KMS-11 (cell line): ENCODE data around the gene NBAS.

ENCODE experiments used
- H2AFZ ChIP-seq: fragments of 200-600 bp; sonication (generic); 2 replicates; pipeline ENCODE4 v1.6.1; 2016; ENCODE audit warnings: antibody characterized with exemption, mixed run types, low read depth
- H3K27ac ChIP-seq: fragments of 200-600 bp; sonication (generic); 2 replicates; pipeline ENCODE4 v1.6.1; 2016; ENCODE audit warnings: mild to moderate bottlenecking, mixed run types
- H3K27me3 ChIP-seq: fragments of 200-600 bp; sonication (generic); 2 replicates; pipeline ENCODE4 v1.6.1; 2017; ENCODE audit warnings: mild to moderate bottlenecking, low read depth, mixed run types, moderate library complexity; ENCODE audit not compliant: insufficient read depth
- H3K36me3 ChIP-seq: fragments of 200-600 bp; sonication (generic); 2 replicates; pipeline ENCODE4 v1.6.1; 2017; ENCODE audit warnings: mild to moderate bottlenecking, mixed run types; ENCODE audit not compliant: insufficient read depth
- H3K4me1 ChIP-seq: fragments of 200-600 bp; sonication (generic); 2 replicates; pipeline ENCODE4 v1.6.1; 2016; ENCODE audit warnings: mild to moderate bottlenecking, low read depth, mixed run types; ENCODE audit not compliant: poor library complexity, severe bottlenecking
- H3K4me2 ChIP-seq: fragments of 200-600 bp; sonication (generic); 2 replicates; pipeline ENCODE4 v1.7.0; 2016; ENCODE audit warnings: mild to moderate bottlenecking, mixed run types
- H3K4me3 ChIP-seq: fragments of 200-600 bp; sonication (generic); IDR thresholded peaks from 2 replicates; pipeline ENCODE4 v1.6.1; 2017; ENCODE audit warnings: low read depth, low read length, mixed read lengths; ENCODE audit not compliant: insufficient read depth
- H3K79me2 ChIP-seq: fragments of 200-600 bp; sonication (generic); 2 replicates; pipeline ENCODE4 v1.6.1; 2016; ENCODE audit warnings: low read depth, mixed run types; ENCODE audit not compliant: insufficient read depth
- H3K9ac ChIP-seq: fragments of 200-600 bp; sonication (generic); 2 replicates; pipeline ENCODE4 v1.6.1; 2016; ENCODE audit warnings: mild to moderate bottlenecking, mixed run types
- H4K20me1 ChIP-seq: fragments of 200-600 bp; sonication (generic); 2 replicates; pipeline ENCODE4 v1.6.1; 2016; ENCODE audit warnings: mild to moderate bottlenecking, mixed run types; ENCODE audit not compliant: insufficient read depth
- CTCF ChIP-seq: fragments of 200-600 bp; sonication (generic); conservative IDR thresholded peaks from 2 replicates; pipeline ENCODE4 v1.6.1; 2017; ENCODE audit warnings: low read depth, mild to moderate bottlenecking, antibody characterized with exemption, low read length, moderate library complexity, mixed read lengths

NBAS gene

DNA sequence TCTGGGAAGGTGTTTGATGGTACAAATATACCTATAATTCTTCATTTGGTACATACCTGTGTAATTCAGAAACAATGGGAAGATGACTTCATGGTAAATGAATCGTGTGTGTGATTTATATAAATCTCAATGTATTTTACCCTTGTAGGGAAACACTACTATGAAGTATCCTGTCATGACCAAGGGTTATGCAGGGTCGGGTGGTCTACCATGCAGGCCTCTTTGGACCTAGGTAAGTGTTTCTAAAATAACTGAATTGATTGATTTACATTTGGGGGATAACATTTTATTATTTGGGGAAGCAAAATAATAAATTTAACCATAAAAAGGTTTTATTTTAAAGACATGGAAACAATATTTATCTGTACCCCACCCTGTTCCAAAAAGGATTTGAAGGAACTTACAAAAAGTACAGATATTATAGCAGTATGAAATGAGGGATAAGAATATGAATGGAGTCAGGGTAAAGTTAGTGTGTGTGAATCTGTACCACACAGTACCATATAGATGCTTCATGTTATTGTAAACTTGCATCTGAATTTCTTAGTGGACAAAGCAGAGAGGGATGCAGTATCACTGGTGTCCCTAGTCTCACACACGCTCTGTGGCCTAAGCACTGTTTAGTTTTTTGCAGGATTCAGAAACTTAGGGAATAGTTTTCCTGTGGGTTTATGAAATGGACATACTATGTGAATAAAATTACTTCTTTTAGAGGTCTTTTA is 42.1 kb upstream of the NBAS start:
- no peak overlapping the region for H3K9ac ChIP-seq
- no peaks in the 10 kb centered on the region for H4K20me1 ChIP-seq
- no peaks in the 10 kb centered on the region for H3K4me1 ChIP-seq
- no peak overlapping the region for H3K4me3 ChIP-seq
- no peak for TF ChIP-seq CTCF
- no peaks in the 10 kb centered on the region for H3K27me3 ChIP-seq
- H2AFZ ChIP-seq = no peak overlapping the region
- no peaks in the 10 kb centered on the region for H3K79me2 ChIP-seq
- H3K4me2 ChIP-seq = no peak overlapping the region
- peaks cover 37% of the 10 kb centered on the region; the same call in 1 of the 2 replicates for H3K36me3 ChIP-seq
- no peak overlapping the region for H3K27ac ChIP-seq

DNA sequence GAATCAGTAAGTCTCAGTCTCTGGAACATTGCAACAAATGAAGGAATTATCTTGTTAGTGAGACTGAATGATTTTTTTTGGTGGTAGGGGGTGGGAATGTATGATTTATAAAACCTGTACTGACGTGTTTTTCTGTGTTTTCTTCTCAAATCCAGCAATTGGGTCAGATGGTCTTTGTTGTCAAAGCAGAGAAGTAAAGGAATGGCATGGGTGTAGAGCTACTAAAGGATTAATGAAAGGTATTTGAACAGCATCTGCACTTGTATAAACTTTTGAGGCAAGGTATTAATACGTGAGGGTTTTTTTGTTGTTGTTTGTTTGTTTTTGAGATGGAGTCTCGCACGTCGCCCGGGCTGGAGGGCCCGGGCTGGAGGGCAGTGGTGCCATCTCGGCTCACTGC is 41.3 kb upstream of the NBAS start:
- no peak for TF ChIP-seq CTCF
- no peaks in the 10 kb centered on the region for H3K79me2 ChIP-seq
- no peak overlapping the region for H3K27ac ChIP-seq
- no peak overlapping the region for H3K4me2 ChIP-seq
- no peaks in the 10 kb centered on the region for H4K20me1 ChIP-seq
- H3K27me3 ChIP-seq = no peaks in the 10 kb centered on the region
- H2AFZ ChIP-seq = no peak overlapping the region
- H3K9ac ChIP-seq = no peak overlapping the region
- H3K4me1 ChIP-seq = no peaks in the 10 kb centered on the region
- H3K4me3 ChIP-seq = no peak overlapping the region
- peaks cover 35% of the 10 kb centered on the region; the same call in 1 of the 2 replicates for H3K36me3 ChIP-seq

- TF ChIP-seq CTCF = no peak
- H3K36me3 ChIP-seq = peaks cover 35% of the 10 kb centered on the region; the same call in 1 of the 2 replicates
- H3K79me2 ChIP-seq = no peaks in the 10 kb centered on the region
Observed at GRCh38 chr2:15601681-15602080, 40.5 kb upstream of the NBAS start.

GRCh38 chr2:15599994-15600393 is 38.9 kb upstream of the NBAS start:
- Histone ChIP-seq H4K20me1 (no peaks in the 10 kb centered on the region), H3K4me1 (no peaks in the 10 kb centered on the region), H3K9ac (no peak overlapping the region), H3K4me3 (no peak overlapping the region), H3K27me3 (no peaks in the 10 kb centered on the region), H2AFZ (no peak overlapping the region), H3K4me2 (no peak overlapping the region), H3K27ac (no peak overlapping the region), H3K79me2 (peaks cover 6% of the 10 kb centered on the region), H3K36me3 (peaks cover 31% of the 10 kb centered on the region; the same call in 1 of the 2 replicates)
- TF ChIP-seq CTCF = no peak

More at GRCh38 chr2:15601681-15602080, 40.5 kb upstream of the NBAS start:
- no peak overlapping the region for H3K4me3 ChIP-seq
- no peaks in the 10 kb centered on the region for H3K4me1 ChIP-seq
- no peak overlapping the region for H3K27ac ChIP-seq
- H3K27me3 ChIP-seq = no peaks in the 10 kb centered on the region
- H3K9ac ChIP-seq = no peak overlapping the region
- no peaks in the 10 kb centered on the region for H4K20me1 ChIP-seq
- H3K4me2 ChIP-seq = no peak overlapping the region
- no peak overlapping the region for H2AFZ ChIP-seq
